ENCODE measurements around the gene TSTD2. TPM values are rescaled to one million over a fixed set of nuclear protein-coding genes. Genes with fewer than 3 reads are reported as not detected.

TSTD2 gene
- total RNA-seq, 1 experiment from 2014 or later: 16.8 TPM

DNA sequence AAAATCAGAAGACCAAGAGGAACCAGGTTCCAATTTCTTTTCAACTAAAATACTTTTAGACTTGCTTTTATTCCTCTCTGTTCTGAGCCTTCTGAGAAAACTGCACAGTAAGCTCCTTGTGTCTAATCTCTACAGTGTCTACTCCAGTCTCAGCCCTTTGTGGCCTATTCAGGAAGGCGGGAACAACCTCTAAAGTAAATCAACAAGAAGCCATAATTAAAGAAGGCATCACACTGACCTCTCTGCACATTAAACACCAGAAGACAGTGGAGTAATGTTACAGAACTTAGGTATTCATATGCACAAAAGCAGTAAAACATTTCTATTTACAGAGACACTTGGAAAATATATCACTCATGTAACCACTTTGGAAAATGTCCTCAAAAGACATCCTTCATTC is 49.1 kb upstream of the TSTD2 start (continued):
- TF ChIP-seq, protein P1, sequence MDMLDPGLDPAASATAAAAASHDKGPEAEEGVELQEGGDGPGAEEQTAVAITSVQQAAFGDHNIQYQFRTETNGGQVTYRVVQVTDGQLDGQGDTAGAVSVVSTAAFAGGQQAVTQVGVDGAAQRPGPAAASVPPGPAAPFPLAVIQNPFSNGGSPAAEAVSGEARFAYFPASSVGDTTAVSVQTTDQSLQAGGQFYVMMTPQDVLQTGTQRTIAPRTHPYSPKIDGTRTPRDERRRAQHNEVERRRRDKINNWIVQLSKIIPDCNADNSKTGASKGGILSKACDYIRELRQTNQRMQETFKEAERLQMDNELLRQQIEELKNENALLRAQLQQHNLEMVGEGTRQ (CRISPR knock-in tag; IDR thresholded peaks at IDR 0.05): no peak
- no peak for TF ChIP-seq RELA (CRISPR knock-in tag; IDR thresholded peaks at IDR 0.05; ENCODE audit: borderline replicate concordance)
- TF ChIP-seq FOXP1 (CRISPR knock-in tag; IDR thresholded peaks at IDR 0.05; ENCODE audit: borderline replicate concordance): no peak
- TF ChIP-seq GTF2I (CRISPR knock-in tag; conservative IDR thresholded peaks at IDR 0.05): no peak
- TF ChIP-seq ZNF416 (CRISPR knock-in tag; IDR thresholded peaks at IDR 0.05): no peak
- no peak for TF ChIP-seq ESRRA (CRISPR knock-in tag; IDR thresholded peaks at IDR 0.05; ENCODE audit: borderline replicate concordance)

DNA sequence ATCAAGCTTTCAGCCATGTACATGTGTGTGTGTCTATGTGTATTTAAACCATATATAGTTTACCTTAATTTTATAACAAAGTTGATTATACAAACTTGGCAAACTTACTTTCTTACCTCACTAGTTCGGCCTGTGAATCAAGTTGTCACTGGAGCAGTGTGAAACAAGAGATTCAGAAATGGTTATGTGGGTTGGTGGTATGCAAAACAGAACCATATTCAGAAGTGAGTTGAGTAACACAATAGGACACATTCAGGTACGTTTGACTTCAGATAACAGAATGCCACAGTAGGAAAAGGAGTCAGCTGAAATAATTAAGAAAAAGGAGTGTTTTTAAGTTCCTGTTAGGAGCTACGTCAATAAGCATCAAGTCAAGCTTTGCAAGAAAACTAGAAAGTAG is 42.5 kb upstream of the TSTD2 start:
- peaks cover 39% of the 10 kb centered on the region for H3K36me3 Mint-ChIP-seq
- CTCF ChIA-PET: no interaction called here
- ATAC-seq (no peak), DNase-seq (ENCODE audit: low spot score) (no peak)
- H3K27me3 Mint-ChIP-seq (ENCODE audit: low read depth): no peaks in the 10 kb centered on the region
- no peak overlapping the region for H3K4me3 Mint-ChIP-seq
- no peak overlapping the region for H3K27ac Mint-ChIP-seq
- TF ChIP-seq GTF2I (CRISPR knock-in tag; conservative IDR thresholded peaks at IDR 0.05) (no peak), ZNF138 (CRISPR knock-in tag; conservative IDR thresholded peaks at IDR 0.05) (no peak), TEAD4 (CRISPR knock-in tag; IDR thresholded peaks at IDR 0.05) (no peak), ZNF219 (CRISPR knock-in tag; IDR thresholded peaks at IDR 0.05; ENCODE audit: borderline replicate concordance) (no peak), ZNF121 (CRISPR knock-in tag; IDR thresholded peaks at IDR 0.05) (no peak), CREM (CRISPR knock-in tag; IDR thresholded peaks at IDR 0.05) (no peak), ELF4 (CRISPR knock-in tag; IDR thresholded peaks at IDR 0.05; ENCODE audit: low read depth) (no peak), CBFB (CRISPR knock-in tag; IDR thresholded peaks at IDR 0.05; ENCODE audit: low read depth) (no peak)
- TF ChIP-seq, protein P1 (CRISPR knock-in tag; IDR thresholded peaks at IDR 0.05): no peak
- TF ChIP-seq, protein P2, sequence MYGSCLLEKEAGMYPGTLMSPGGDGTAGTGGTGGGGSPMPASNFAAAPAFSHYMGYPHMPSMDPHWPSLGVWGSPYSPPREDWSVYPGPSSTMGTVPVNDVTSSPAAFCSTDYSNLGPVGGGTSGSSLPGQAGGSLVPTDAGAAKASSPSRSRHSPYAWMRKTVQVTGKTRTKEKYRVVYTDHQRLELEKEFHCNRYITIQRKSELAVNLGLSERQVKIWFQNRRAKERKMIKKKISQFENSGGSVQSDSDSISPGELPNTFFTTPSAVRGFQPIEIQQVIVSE (CRISPR knock-in tag; IDR thresholded peaks at IDR 0.05; ENCODE audit: borderline replicate concordance): no peak
- TF ChIP-seq, protein P3, sequence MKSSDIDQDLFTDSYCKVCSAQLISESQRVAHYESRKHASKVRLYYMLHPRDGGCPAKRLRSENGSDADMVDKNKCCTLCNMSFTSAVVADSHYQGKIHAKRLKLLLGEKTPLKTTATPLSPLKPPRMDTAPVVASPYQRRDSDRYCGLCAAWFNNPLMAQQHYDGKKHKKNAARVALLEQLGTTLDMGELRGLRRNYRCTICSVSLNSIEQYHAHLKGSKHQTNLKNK (CRISPR knock-in tag; IDR thresholded peaks at IDR 0.05): no peak
- TF ChIP-seq, protein P4, sequence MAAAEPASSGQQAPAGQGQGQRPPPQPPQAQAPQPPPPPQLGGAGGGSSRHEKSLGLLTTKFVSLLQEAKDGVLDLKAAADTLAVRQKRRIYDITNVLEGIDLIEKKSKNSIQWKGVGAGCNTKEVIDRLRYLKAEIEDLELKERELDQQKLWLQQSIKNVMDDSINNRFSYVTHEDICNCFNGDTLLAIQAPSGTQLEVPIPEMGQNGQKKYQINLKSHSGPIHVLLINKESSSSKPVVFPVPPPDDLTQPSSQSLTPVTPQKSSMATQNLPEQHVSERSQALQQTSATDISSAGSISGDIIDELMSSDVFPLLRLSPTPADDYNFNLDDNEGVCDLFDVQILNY (CRISPR knock-in tag; IDR thresholded peaks at IDR 0.05): no peak
- TF ChIP-seq, protein P5, sequence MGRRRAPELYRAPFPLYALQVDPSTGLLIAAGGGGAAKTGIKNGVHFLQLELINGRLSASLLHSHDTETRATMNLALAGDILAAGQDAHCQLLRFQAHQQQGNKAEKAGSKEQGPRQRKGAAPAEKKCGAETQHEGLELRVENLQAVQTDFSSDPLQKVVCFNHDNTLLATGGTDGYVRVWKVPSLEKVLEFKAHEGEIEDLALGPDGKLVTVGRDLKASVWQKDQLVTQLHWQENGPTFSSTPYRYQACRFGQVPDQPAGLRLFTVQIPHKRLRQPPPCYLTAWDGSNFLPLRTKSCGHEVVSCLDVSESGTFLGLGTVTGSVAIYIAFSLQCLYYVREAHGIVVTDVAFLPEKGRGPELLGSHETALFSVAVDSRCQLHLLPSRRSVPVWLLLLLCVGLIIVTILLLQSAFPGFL (CRISPR knock-in tag; IDR thresholded peaks at IDR 0.05; ENCODE audit: borderline replicate concordance): no peak
- no peaks in the 10 kb centered on the region for H3K9me3 Mint-ChIP-seq
- H3K4me1 Mint-ChIP-seq: no peaks in the 10 kb centered on the region
- POLR2A ChIA-PET: no interaction called here

DNA sequence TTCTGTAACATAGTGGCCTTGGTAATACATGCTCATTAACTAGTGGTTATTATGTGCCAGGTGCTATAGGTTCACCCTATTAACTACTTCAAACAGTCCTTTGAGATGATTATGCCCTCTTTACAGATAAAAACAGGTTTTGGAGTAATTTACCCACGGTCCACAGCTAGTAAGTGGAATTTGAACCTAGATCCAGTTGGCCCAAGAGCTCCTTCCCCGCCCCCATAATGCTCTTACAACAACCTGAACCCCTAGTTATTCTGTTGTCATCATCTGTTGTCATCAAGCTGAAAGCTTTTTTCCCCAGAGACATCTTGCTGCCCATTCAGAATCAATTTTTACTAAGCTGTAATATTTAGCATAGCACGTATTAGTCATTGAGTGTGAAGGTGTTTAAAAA is 40.8 kb upstream of the TSTD2 start:
- no peak overlapping the region for H3K27ac Mint-ChIP-seq
- DNase-seq (ENCODE audit: low spot score) (no peak), ATAC-seq (no peak)
- no peaks in the 10 kb centered on the region for H3K9me3 Mint-ChIP-seq
- ChIA-PET CTCF (no interaction called here), POLR2A (no interaction called here)
- H3K4me1 Mint-ChIP-seq: no peaks in the 10 kb centered on the region
- no peak overlapping the region for H3K4me3 Mint-ChIP-seq
- no peak for TF ChIP-seq RELA (CRISPR knock-in tag; IDR thresholded peaks at IDR 0.05; ENCODE audit: borderline replicate concordance)
- TF ChIP-seq, protein P6, sequence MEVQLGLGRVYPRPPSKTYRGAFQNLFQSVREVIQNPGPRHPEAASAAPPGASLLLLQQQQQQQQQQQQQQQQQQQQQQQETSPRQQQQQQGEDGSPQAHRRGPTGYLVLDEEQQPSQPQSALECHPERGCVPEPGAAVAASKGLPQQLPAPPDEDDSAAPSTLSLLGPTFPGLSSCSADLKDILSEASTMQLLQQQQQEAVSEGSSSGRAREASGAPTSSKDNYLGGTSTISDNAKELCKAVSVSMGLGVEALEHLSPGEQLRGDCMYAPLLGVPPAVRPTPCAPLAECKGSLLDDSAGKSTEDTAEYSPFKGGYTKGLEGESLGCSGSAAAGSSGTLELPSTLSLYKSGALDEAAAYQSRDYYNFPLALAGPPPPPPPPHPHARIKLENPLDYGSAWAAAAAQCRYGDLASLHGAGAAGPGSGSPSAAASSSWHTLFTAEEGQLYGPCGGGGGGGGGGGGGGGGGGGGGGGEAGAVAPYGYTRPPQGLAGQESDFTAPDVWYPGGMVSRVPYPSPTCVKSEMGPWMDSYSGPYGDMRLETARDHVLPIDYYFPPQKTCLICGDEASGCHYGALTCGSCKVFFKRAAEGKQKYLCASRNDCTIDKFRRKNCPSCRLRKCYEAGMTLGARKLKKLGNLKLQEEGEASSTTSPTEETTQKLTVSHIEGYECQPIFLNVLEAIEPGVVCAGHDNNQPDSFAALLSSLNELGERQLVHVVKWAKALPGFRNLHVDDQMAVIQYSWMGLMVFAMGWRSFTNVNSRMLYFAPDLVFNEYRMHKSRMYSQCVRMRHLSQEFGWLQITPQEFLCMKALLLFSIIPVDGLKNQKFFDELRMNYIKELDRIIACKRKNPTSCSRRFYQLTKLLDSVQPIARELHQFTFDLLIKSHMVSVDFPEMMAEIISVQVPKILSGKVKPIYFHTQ (CRISPR knock-in tag; IDR thresholded peaks at IDR 0.05): no peak
- TF ChIP-seq, protein P7, sequence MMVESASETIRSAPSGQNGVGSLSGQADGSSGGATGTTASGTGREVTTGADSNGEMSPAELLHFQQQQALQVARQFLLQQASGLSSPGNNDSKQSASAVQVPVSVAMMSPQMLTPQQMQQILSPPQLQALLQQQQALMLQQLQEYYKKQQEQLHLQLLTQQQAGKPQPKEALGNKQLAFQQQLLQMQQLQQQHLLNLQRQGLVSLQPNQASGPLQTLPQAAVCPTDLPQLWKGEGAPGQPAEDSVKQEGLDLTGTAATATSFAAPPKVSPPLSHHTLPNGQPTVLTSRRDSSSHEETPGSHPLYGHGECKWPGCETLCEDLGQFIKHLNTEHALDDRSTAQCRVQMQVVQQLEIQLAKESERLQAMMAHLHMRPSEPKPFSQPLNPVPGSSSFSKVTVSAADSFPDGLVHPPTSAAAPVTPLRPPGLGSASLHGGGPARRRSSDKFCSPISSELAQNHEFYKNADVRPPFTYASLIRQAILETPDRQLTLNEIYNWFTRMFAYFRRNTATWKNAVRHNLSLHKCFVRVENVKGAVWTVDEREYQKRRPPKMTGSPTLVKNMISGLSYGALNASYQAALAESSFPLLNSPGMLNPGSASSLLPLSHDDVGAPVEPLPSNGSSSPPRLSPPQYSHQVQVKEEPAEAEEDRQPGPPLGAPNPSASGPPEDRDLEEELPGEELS (CRISPR knock-in tag; IDR thresholded peaks at IDR 0.05): no peak
- H3K27me3 Mint-ChIP-seq (ENCODE audit: low read depth): no peaks in the 10 kb centered on the region
- H3K36me3 Mint-ChIP-seq: peaks cover 57% of the 10 kb centered on the region
